Caco-2 (cell line): Measurements from ENCODE around the gene DPEP2. TPM values are rescaled to one million over a fixed set of nuclear protein-coding genes. Genes with fewer than 3 reads are reported as not detected.

Experiments
- BruUV-seq: library from RNA; stranded (reverse); fragments of 400-500 nt; replicated peaks from 2 replicates; lab custom pipeline; 2021; lab: Mats Ljungman, UMichigan
- CTCF ChIA-PET: fragments of 300-600 bp; sonication (Branson Sonifier 250); formaldehyde crosslinking; loops from one replicate; lab custom pipeline; 2022; ENCODE audit warnings: antibody characterized with exemption; lab: Charles Lee
- POLR2A ChIA-PET: fragments of 300-600 bp; sonication (Branson Sonifier 250); formaldehyde crosslinking; loops from one replicate; lab custom pipeline; 2022; ENCODE audit warnings: antibody characterized with exemption; lab: Charles Lee
- DNase-seq, 2 experiments: peaks; one replicate each; pipeline versions ENCODE4 v3.0.0 to v3.0.0-alpha.2; 2020 to 2022
- H3K27me3 ChIP-seq: replicated peaks from 2 replicates; pipeline ENCODE4 v1.6.0; 2011; ENCODE audit warnings: low read length; ENCODE audit not compliant: control insufficient read depth, insufficient read depth
- H3K36me3 ChIP-seq: 2 replicates; pipeline ENCODE4 v1.5.1; 2011; ENCODE audit warnings: low read length; ENCODE audit not compliant: control insufficient read depth, insufficient read depth
- H3K4me1 ChIP-seq: fragments of 250-450 bp; sonication (Bioruptor Pico); 2 replicates; pipeline ENCODE4 v1.5.1; 2020; ENCODE audit warnings: mild to moderate bottlenecking
- H3K4me3 ChIP-seq: 2 replicates; pipeline ENCODE4 v1.5.1; 2011; ENCODE audit warnings: low read depth, mild to moderate bottlenecking, control low read depth, low read length
- H3K9me3 ChIP-seq: fragments of 250-450 bp; sonication (Bioruptor Pico); 2 replicates; pipeline ENCODE4 v1.5.1; 2020; ENCODE audit warnings: mild to moderate bottlenecking, moderate library complexity
- H3K27ac Mint-ChIP-seq: one replicate; pipeline ENCODE4 v1.8.0; 2022; ENCODE audit warnings: mixed read lengths; ENCODE audit not compliant: unreplicated experiment
- H3K27me3 Mint-ChIP-seq: one replicate; pipeline ENCODE4 v1.8.0; 2022; ENCODE audit warnings: mixed read lengths; ENCODE audit not compliant: insufficient read depth, unreplicated experiment
- H3K36me3 Mint-ChIP-seq: one replicate; pipeline ENCODE4 v1.8.0; 2022; ENCODE audit warnings: mild to moderate bottlenecking, mixed read lengths; ENCODE audit not compliant: insufficient read depth, unreplicated experiment
- H3K4me1 Mint-ChIP-seq: one replicate; pipeline ENCODE4 v1.8.0; 2022; ENCODE audit warnings: low read depth, mixed read lengths; ENCODE audit not compliant: unreplicated experiment
- H3K4me3 Mint-ChIP-seq: one replicate; pipeline ENCODE4 v1.8.0; 2022; ENCODE audit warnings: mild to moderate bottlenecking, moderate library complexity, mixed read lengths; ENCODE audit not compliant: unreplicated experiment
- H3K9me3 Mint-ChIP-seq: one replicate; pipeline ENCODE4 v1.8.0; 2022; ENCODE audit warnings: mixed read lengths; ENCODE audit not compliant: unreplicated experiment
- CTCF ChIP-seq, 2 experiments: fragments of 200-600 bp in 1 of 2; IDR thresholded peaks; 1 replicate in 1 of 2; 2 replicates in 1 of 2; pipeline versions ENCODE4 v1.5.1 to v1.8.0; 2011 to 2022; ENCODE audit warnings: antibody characterized with exemption in 1 of 2, control low read depth in 1 of 2, inconsistent platforms in 1 of 2, low read depth in 1 of 2, low read length in 1 of 2, mild to moderate bottlenecking in 1 of 2, moderate library complexity in 1 of 2; ENCODE audit not compliant: insufficient read depth in 1 of 2, severe bottlenecking in 1 of 2, unreplicated experiment in 1 of 2
- intact Hi-C: fragments of 100-400 bp; cut with micrococcal nuclease; formaldehyde crosslinking; loops from one replicate; pipeline ENCODE4 v1.10.0; 2022; ENCODE audit not compliant: unreplicated experiment
- total RNA-seq: library from RNA; stranded (reverse); gene quantifications from 2 replicates; pipeline ENCODE4 v1.2.3, GENCODE V29; 2022

DPEP2 gene
- total RNA-seq, 1 experiment from 2014 or later: not detected

- Histone ChIP-seq H3K36me3 (no peaks in the 10 kb centered on the region), H3K4me1 (peaks cover 10% of the 10 kb centered on the region), H3K9me3 (no peaks in the 10 kb centered on the region), H3K4me3 (no peak overlapping the region), H3K27me3 (no peaks in the 10 kb centered on the region)
- Mint-ChIP-seq H3K27ac (no peak overlapping the region), H3K27me3 (no peaks in the 10 kb centered on the region), H3K4me3 (no peak overlapping the region), H3K36me3 (no peaks in the 10 kb centered on the region), H3K4me1 (peaks cover 5% of the 10 kb centered on the region), H3K9me3 (no peaks in the 10 kb centered on the region)
- intact Hi-C loops: no loop called here
- BruUV-seq: no TSS peak
- no peak for TF ChIP-seq CTCF (IDR thresholded peaks at IDR 0.05; ENCODE audit: insufficient read depth in 1 of 2, low read depth in 1 of 2, low read length in 1 of 2, severe bottlenecking in 1 of 2, unreplicated experiment in 1 of 2)
- DNase-seq: no peak
- CTCF ChIA-PET: no interaction called here
- POLR2A ChIA-PET: no interaction called here
Observed at GRCh38 chr16:67989322-67990017, 9.8 kb downstream of the DPEP2 start.

- H3K9me3 Mint-ChIP-seq: no peaks in the 10 kb centered on the region
- CTCF ChIA-PET: interaction anchor here (0.6 kb wide), 2 partner anchors 73 to 155 kb away, joined by 4 to 8 read pairs; no protein-coding TSS in a partner anchor
- no peaks in the 10 kb centered on the region for H3K27me3 Mint-ChIP-seq
- BruUV-seq: no TSS peak
- peaks cover 5% of the 10 kb centered on the region for H3K4me1 Mint-ChIP-seq
- intact Hi-C loops: no loop called here
- H3K4me3 ChIP-seq: no peak overlapping the region
- no peaks in the 10 kb centered on the region for H3K27me3 ChIP-seq
- H3K36me3 ChIP-seq: no peaks in the 10 kb centered on the region
- no peaks in the 10 kb centered on the region for H3K36me3 Mint-ChIP-seq
- no peak overlapping the region for H3K4me3 Mint-ChIP-seq
- no peak for TF ChIP-seq CTCF (IDR thresholded peaks at IDR 0.05; ENCODE audit: insufficient read depth in 1 of 2, low read depth in 1 of 2, low read length in 1 of 2, severe bottlenecking in 1 of 2, unreplicated experiment in 1 of 2)
- no peaks in the 10 kb centered on the region for H3K9me3 ChIP-seq
- POLR2A ChIA-PET: no interaction called here
- H3K27ac Mint-ChIP-seq: no peak overlapping the region
- no peak for DNase-seq
- H3K4me1 ChIP-seq: peaks cover 7% of the 10 kb centered on the region
Observed at GRCh38 chr16:67988675-67989074, 10.6 kb downstream of the DPEP2 start.

- no peaks in the 10 kb centered on the region for H3K9me3 Mint-ChIP-seq
- Histone ChIP-seq H3K4me1 (peaks cover 4% of the 10 kb centered on the region; the same call in 1 of the 2 replicates), H3K27me3 (no peaks in the 10 kb centered on the region), H3K36me3 (no peaks in the 10 kb centered on the region), H3K9me3 (no peaks in the 10 kb centered on the region), H3K4me3 (no peak overlapping the region)
- peaks cover 5% of the 10 kb centered on the region for H3K4me1 Mint-ChIP-seq
- intact Hi-C loops: no loop called here
- TF ChIP-seq CTCF (IDR thresholded peaks at IDR 0.05; ENCODE audit: insufficient read depth in 1 of 2, low read depth in 1 of 2, low read length in 1 of 2, severe bottlenecking in 1 of 2, unreplicated experiment in 1 of 2): no peak
- POLR2A ChIA-PET: no interaction called here
- CTCF ChIA-PET: no interaction called here
- no peaks in the 10 kb centered on the region for H3K36me3 Mint-ChIP-seq
- no peak for DNase-seq
- no peak overlapping the region for H3K4me3 Mint-ChIP-seq
- H3K27ac Mint-ChIP-seq: no peak overlapping the region
- no TSS peak for BruUV-seq
- no peaks in the 10 kb centered on the region for H3K27me3 Mint-ChIP-seq
Observed at GRCh38 chr16:67987460-67988160, 11.7 kb downstream of the DPEP2 start.
